H1 (cell line): ENCODE measurements around the gene SLC27A1. TPM values are rescaled to one million over a fixed set of nuclear protein-coding genes. Genes with fewer than 3 reads are reported as not detected.

Experiments
- CTCF ChIA-PET: fragments of 300-600 bp; sonication (Branson Sonifier 250); formaldehyde crosslinking; loops from one replicate; lab custom pipeline; 2021; ENCODE audit not compliant: partially characterized antibody; lab: Charles Lee
- POLR2A ChIA-PET: fragments of 300-600 bp; sonication (Branson Sonifier 250); formaldehyde crosslinking; loops from one replicate; lab custom pipeline; 2021; ENCODE audit warnings: inconsistent platforms; ENCODE audit not compliant: partially characterized antibody; lab: Charles Lee
- DNase-seq, 2 experiments: peaks; one replicate each; pipeline versions ENCODE4 v3.0.0 to v3.0.0-alpha.2; 2010 to 2022; ENCODE audit warnings: low spot score in 2 of 2, low read depth in 1 of 2, mixed read lengths in 1 of 2
- FAIRE-seq: peaks from 2 replicates; lab custom pipeline; 2011; peaks lifted over from hg19 to GRCh38; lab: Jason Lieb, UNC
- H2AFZ ChIP-seq: 2 replicates; pipeline ENCODE4 v1.8.1; 2012; ENCODE audit warnings: low read length, inconsistent platforms
- H2AK5ac ChIP-seq: 2 replicates; pipeline ENCODE4 v1.6.1; 2013; ENCODE audit warnings: low read depth, low read length
- H2BK120ac ChIP-seq: replicated peaks from 2 replicates; pipeline ENCODE3; 2013; ENCODE audit warnings: low read depth, low read length, inconsistent platforms
- H2BK12ac ChIP-seq: 2 replicates; pipeline ENCODE4 v1.6.1; 2013; ENCODE audit warnings: low read depth, low read length
- H2BK15ac ChIP-seq: 2 replicates; pipeline ENCODE4 v1.6.1; 2013; ENCODE audit warnings: low read length
- H2BK20ac ChIP-seq: 2 replicates; pipeline ENCODE4 v1.6.1; 2013; ENCODE audit warnings: low read length
- H2BK5ac ChIP-seq: 2 replicates; pipeline ENCODE4 v1.6.1; 2013; ENCODE audit warnings: low read depth, low read length
- H3K14ac ChIP-seq: 2 replicates; pipeline ENCODE4 v1.6.1; 2013; ENCODE audit warnings: inconsistent platforms; ENCODE audit not compliant: insufficient read length
- H3K18ac ChIP-seq: 2 replicates; pipeline ENCODE4 v1.6.1; 2013; ENCODE audit warnings: low read length; ENCODE audit errors: extremely low read depth
- H3K23ac ChIP-seq: 2 replicates; pipeline ENCODE4 v1.6.1; 2013; ENCODE audit warnings: inconsistent platforms; ENCODE audit not compliant: insufficient read length
- H3K23me2 ChIP-seq: 2 replicates; pipeline ENCODE4 v1.6.1; 2013; ENCODE audit warnings: low read depth, low read length
- H3K27ac ChIP-seq: 2 replicates; pipeline ENCODE4 v1.6.1; 2011; ENCODE audit warnings: low read depth, low read length, inconsistent platforms
- H3K27me3 ChIP-seq, 4 experiments: replicated peaks in 1 of 4; 1 replicate in 1 of 4; 2 replicates in 3 of 4; pipeline versions ENCODE4 v1.6.1 to v1.8.1; 2011 to 2013; ENCODE audit warnings: low read length in 3 of 4, mild to moderate bottlenecking in 3 of 4, inconsistent platforms in 2 of 4, mixed read lengths in 2 of 4, moderate library complexity in 1 of 4; ENCODE audit not compliant: control insufficient read depth in 3 of 4, insufficient read depth in 3 of 4; ENCODE audit errors: extremely low read depth in 1 of 4
- H3K36me3 ChIP-seq, 4 experiments: 2 replicates each; pipeline versions ENCODE4 v1.6.1 to v1.8.1; 2011 to 2013; ENCODE audit warnings: mild to moderate bottlenecking in 4 of 4, low read length in 3 of 4, moderate library complexity in 2 of 4, control low read depth in 1 of 4, inconsistent platforms in 1 of 4; ENCODE audit not compliant: insufficient read depth in 4 of 4, control insufficient read depth in 2 of 4
- H3K4ac ChIP-seq: replicated peaks from 2 replicates; pipeline ENCODE3; 2013; ENCODE audit warnings: low read length, low read depth, mixed read lengths, inconsistent platforms; ENCODE audit not compliant: insufficient read length
- H3K4me1 ChIP-seq, 4 experiments: replicated peaks in 1 of 4; 1 replicate in 1 of 4; 2 replicates in 3 of 4; pipeline versions ENCODE4 v1.6.1 to v1.8.1; 2011 to 2013; ENCODE audit warnings: low read length in 3 of 4, inconsistent platforms in 2 of 4, mixed read lengths in 1 of 4; ENCODE audit not compliant: insufficient read depth in 4 of 4, control insufficient read depth in 3 of 4
- H3K4me2 ChIP-seq, 2 experiments: 2 replicates each; pipeline versions ENCODE4 v1.6.1 to v1.8.1; 2011 to 2013; ENCODE audit warnings: low read depth in 2 of 2, low read length in 2 of 2, control low read depth in 1 of 2, inconsistent platforms in 1 of 2, mild to moderate bottlenecking in 1 of 2; ENCODE audit not compliant: insufficient read depth in 1 of 2
- H3K4me3 ChIP-seq, 4 experiments: fragments of 200-600, 300-600 bp in 1 of 4; sonication (generic), shearing (Covaris generic), sonication (Bioruptor Twin) in 1 of 4; 2 replicates each; pipeline versions ENCODE4 v1.5.1 to v1.8.1; 2011 to 2016; ENCODE audit warnings: low read length in 4 of 4, low read depth in 3 of 4, control low read depth in 2 of 4, inconsistent platforms in 2 of 4, mild to moderate bottlenecking in 2 of 4, mixed read lengths in 1 of 4, moderate library complexity in 1 of 4; ENCODE audit not compliant: insufficient read depth in 2 of 4; ENCODE audit errors: extremely low read depth in 1 of 4
- H3K56ac ChIP-seq: replicated peaks from 2 replicates; pipeline ENCODE3; 2013; ENCODE audit warnings: low read depth, mild to moderate bottlenecking, mixed read lengths, low read length, inconsistent platforms; ENCODE audit not compliant: insufficient read length
- H3K79me1 ChIP-seq: 2 replicates; pipeline ENCODE4 v1.6.1; 2013; ENCODE audit warnings: low read depth, low read length, control low read depth
- H3K79me2 ChIP-seq, 2 experiments: 2 replicates each; pipeline versions ENCODE4 v1.6.1 to v1.8.1; 2012 to 2013; ENCODE audit warnings: low read length in 2 of 2, mild to moderate bottlenecking in 2 of 2, inconsistent platforms in 1 of 2; ENCODE audit not compliant: insufficient read depth in 2 of 2, control insufficient read depth in 1 of 2
- H3K9ac ChIP-seq, 4 experiments: replicated peaks in 1 of 4; 1 replicate in 1 of 4; 2 replicates in 3 of 4; pipeline versions ENCODE4 v1.6.1 to v1.8.1; 2011 to 2013; ENCODE audit warnings: low read depth in 3 of 4, low read length in 3 of 4, control low read depth in 2 of 4, mild to moderate bottlenecking in 2 of 4, moderate library complexity in 2 of 4, inconsistent platforms in 1 of 4; ENCODE audit errors: extremely low read depth in 1 of 4
- H3K9me3 ChIP-seq, 2 experiments: 2 replicates each; pipeline versions ENCODE4 v1.6.1 to v1.8.1; 2012 to 2013; ENCODE audit warnings: mild to moderate bottlenecking in 2 of 2, moderate library complexity in 2 of 2, control low read depth in 1 of 2, inconsistent platforms in 1 of 2, low read depth in 1 of 2, low read length in 1 of 2, mixed read lengths in 1 of 2; ENCODE audit not compliant: insufficient read depth in 2 of 2
- H4K20me1 ChIP-seq, 2 experiments: replicated peaks in 1 of 2; 2 replicates each; pipeline versions ENCODE3 to v1.8.1; 2011 to 2013; ENCODE audit warnings: inconsistent platforms in 2 of 2, low read length in 2 of 2, mild to moderate bottlenecking in 1 of 2; ENCODE audit not compliant: insufficient read depth in 2 of 2, control insufficient read depth in 1 of 2
- H4K5ac ChIP-seq: 2 replicates; pipeline ENCODE4 v1.6.1; 2013; ENCODE audit warnings: low read length, low read depth, mixed read lengths, inconsistent platforms; ENCODE audit not compliant: insufficient read length
- H4K8ac ChIP-seq: 2 replicates; pipeline ENCODE4 v1.8.0; 2013; ENCODE audit warnings: mild to moderate bottlenecking, moderate library complexity, low read length, inconsistent platforms; ENCODE audit not compliant: insufficient read depth; ENCODE audit errors: extremely low read depth
- H4K91ac ChIP-seq: replicated peaks from 2 replicates; pipeline ENCODE3; 2013; ENCODE audit warnings: low read length, mixed read lengths, inconsistent platforms; ENCODE audit not compliant: insufficient read length
- BACH1 ChIP-seq: IDR thresholded peaks from 2 replicates; pipeline ENCODE4 v1.6.1; 2012; ENCODE audit warnings: low read length, improper control_type of control experiment
- CBX8 ChIP-seq: fragments of 300-800, 300-1000 bp; sonication (generic); IDR thresholded peaks from 2 replicates; pipeline ENCODE4 v1.7.1; 2016; ENCODE audit warnings: low read depth, low read length, borderline replicate concordance
- FOSL1 ChIP-seq: IDR thresholded peaks from 2 replicates; pipeline ENCODE4 v1.6.1; 2011; ENCODE audit warnings: mild to moderate bottlenecking, low read depth, low read length, moderate library complexity; ENCODE audit not compliant: insufficient read depth
- KDM1A ChIP-seq: fragments of 200-600, 300-600 bp; sonication (generic); IDR thresholded peaks from 2 replicates; pipeline ENCODE4 v1.7.1; 2016; ENCODE audit warnings: mild to moderate bottlenecking, low read length, borderline replicate concordance
- NANOG ChIP-seq: IDR thresholded peaks from 2 replicates; pipeline ENCODE4 v1.6.1; 2011; ENCODE audit warnings: low read length, low read depth, mild to moderate bottlenecking, inconsistent platforms; ENCODE audit not compliant: insufficient read depth, poor library complexity, severe bottlenecking
- POU5F1 ChIP-seq: IDR thresholded peaks from 2 replicates; pipeline ENCODE4 v1.6.1; 2011; ENCODE audit warnings: low read depth, mild to moderate bottlenecking, low read length, moderate library complexity
- RXRA ChIP-seq: IDR thresholded peaks from 2 replicates; pipeline ENCODE4 v1.6.1; 2011; ENCODE audit warnings: low read depth, mild to moderate bottlenecking, low read length, moderate library complexity; ENCODE audit not compliant: insufficient read depth
- SIRT6 ChIP-seq: IDR thresholded peaks from one replicate; pipeline ENCODE4 v1.7.1; 2012; ENCODE audit warnings: low read length, inconsistent platforms
- SP2 ChIP-seq: IDR thresholded peaks from 2 replicates; pipeline ENCODE4 v1.6.1; 2012; ENCODE audit warnings: mild to moderate bottlenecking, low read length, inconsistent platforms
- TAF1 ChIP-seq: IDR thresholded peaks from 2 replicates; pipeline ENCODE4 v1.6.1; 2011; ENCODE audit warnings: mild to moderate bottlenecking, low read depth, low read length
- ZNF274 ChIP-seq: IDR thresholded peaks from 2 replicates; pipeline ENCODE4 v1.7.0; 2012; ENCODE audit warnings: low read length, borderline replicate concordance; ENCODE audit errors: extremely low read depth
- WGBS, 2 experiments: shearing (Covaris generic) in 1 of 2; methylation state at CpG; one replicate each; pipeline versions ENCODE4 v1.1.6 to v1.1.7; 2013 to 2015; ENCODE audit warnings: low lambda C conversion rate in 2 of 2, mixed read lengths in 2 of 2, inconsistent platforms in 1 of 2, low coverage in 1 of 2, missing lambda C conversion rate in 1 of 2; ENCODE audit not compliant: insufficient replicate concordance in 2 of 2, insufficient coverage in 1 of 2, insufficient read length in 1 of 2; ENCODE audit errors: extremely low coverage in 1 of 2, missing lambda C conversion rate in 1 of 2; 5-methylcytosine and 5-hydroxymethylcytosine counted together
- polyA plus RNA-seq, 7 experiments: library from polyadenylated mRNA; depleted of rRNA in 3 of 7; stranded (reverse) in 5 of 7; unstranded in 2 of 7; fragments of >200 nt in 5 of 7; fragments of 200-250 nt in 2 of 7; gene quantifications; 1 replicate in 5 of 7; 2 replicates in 1 of 7; 4 replicates in 1 of 7; pipeline versions ENCODE4 v1.2.1 to v1.2.3, GENCODE V29; 2011 to 2013; ENCODE audit warnings: missing spikeins in 2 of 7, mixed read lengths in 2 of 7
- total RNA-seq: library from RNA; stranded (reverse); fragmentation: NEBNext Ultra II Directional; extraction: Animal tissue kit (Norgen Biotek cat#: 25700); gene quantifications from 2 replicates; pipeline ENCODE4 v1.2.1, GENCODE V29; 2021
- TF ChIP-seq, protein P1 (sequence below): IDR thresholded peaks from 2 replicates; pipeline ENCODE4 v1.6.1; 2012; ENCODE audit warnings: low read length, inconsistent platforms

SLC27A1 gene
- total and polyA plus RNA-seq, 2 of the 8 experiments (the other 6 are each of a cell fraction or from before 2014, with no cell fraction given), result 7.5 to 9.1 TPM

DNA sequence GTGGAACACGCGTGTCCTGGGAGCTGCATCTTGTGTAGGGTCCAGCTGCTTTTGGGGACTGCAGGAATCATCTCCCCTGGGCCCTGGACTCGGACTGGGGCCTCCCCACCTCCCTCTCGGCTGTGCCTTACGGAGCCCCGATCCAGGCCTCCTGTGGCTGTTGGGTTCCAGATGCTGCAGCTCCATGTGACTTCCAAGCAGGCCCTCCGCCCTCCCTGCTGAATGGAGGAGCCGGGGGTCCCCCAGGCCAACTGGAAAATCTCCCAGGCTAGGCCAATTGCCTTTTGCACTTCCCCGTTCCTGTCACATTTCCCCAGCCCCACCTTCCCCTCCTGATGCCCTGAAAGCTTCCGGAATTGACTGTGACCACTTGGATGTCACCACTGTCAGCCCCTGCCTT is 34.9 kb downstream of the SLC27A1 start:
- H3K79me2 ChIP-seq, result peaks cover 0 to 8% of the 10 kb centered on the region in 2 experiments; a peak in 1 of 4 replicates
- TF ChIP-seq KDM1A (no peak), NANOG (no peak), SIRT6 (no peak), SP2 (no peak), BACH1 (no peak), RXRA (no peak), FOSL1 (no peak), CBX8 (no peak), ZNF274 (no peak), TAF1 (no peak), POU5F1 (no peak)
- TF ChIP-seq, protein P1, sequence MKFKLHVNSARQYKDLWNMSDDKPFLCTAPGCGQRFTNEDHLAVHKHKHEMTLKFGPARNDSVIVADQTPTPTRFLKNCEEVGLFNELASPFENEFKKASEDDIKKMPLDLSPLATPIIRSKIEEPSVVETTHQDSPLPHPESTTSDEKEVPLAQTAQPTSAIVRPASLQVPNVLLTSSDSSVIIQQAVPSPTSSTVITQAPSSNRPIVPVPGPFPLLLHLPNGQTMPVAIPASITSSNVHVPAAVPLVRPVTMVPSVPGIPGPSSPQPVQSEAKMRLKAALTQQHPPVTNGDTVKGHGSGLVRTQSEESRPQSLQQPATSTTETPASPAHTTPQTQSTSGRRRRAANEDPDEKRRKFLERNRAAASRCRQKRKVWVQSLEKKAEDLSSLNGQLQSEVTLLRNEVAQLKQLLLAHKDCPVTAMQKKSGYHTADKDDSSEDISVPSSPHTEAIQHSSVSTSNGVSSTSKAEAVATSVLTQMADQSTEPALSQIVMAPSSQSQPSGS, result no peak

More for the DNA sequence above, 34.9 kb downstream of the SLC27A1 start:
- Histone ChIP-seq H3K9me3 (no peaks in the 10 kb centered on the region), H3K27ac (no peak overlapping the region), H3K4me3 (no peak overlapping the region), H3K36me3 (no peaks in the 10 kb centered on the region), H2BK5ac (no peak overlapping the region), H3K4ac (peak overlapping the region; percentile 38), H3K4me2 (no peak overlapping the region), H2BK15ac (no peak overlapping the region), H4K20me1 (peaks cover 0 to 2% of the 10 kb centered on the region in 2 experiments), H2BK120ac (no peak overlapping the region), H2BK12ac (no peak overlapping the region), H3K18ac (no peak overlapping the region; the same call in 1 of the 2 replicates), H3K23me2 (no peaks in the 10 kb centered on the region), H3K79me1 (no peaks in the 10 kb centered on the region), H4K5ac (no peak overlapping the region), H3K14ac (no peak overlapping the region), H4K8ac (no peak overlapping the region), H3K9ac (no peak overlapping the region), H2AK5ac (no peak overlapping the region), H2BK20ac (no peak overlapping the region), H3K4me1 (peaks cover 0 to 3% (median under 1%) of the 10 kb centered on the region in 4 experiments; a peak in 2 of 7 replicates), H2AFZ (no peak overlapping the region), H3K23ac (no peak overlapping the region), H3K27me3 (no peaks in the 10 kb centered on the region), H3K56ac (no peak overlapping the region), H4K91ac (no peak overlapping the region)
- 82% methylated on average over 10 of the region's 10 CpGs; no CpG with 5 or more reads in 1 of the 2 experiments for WGBS, 2 experiments
- DNase-seq (no peak), FAIRE-seq (no peak)
- CTCF ChIA-PET, result interaction anchor here (14.0 kb wide), 1 partner anchor 8 kb away, joined by 130 read pairs; no protein-coding TSS in a partner anchor
- POLR2A ChIA-PET, result interaction anchor here (0.9 kb wide), 1 partner anchor 85 kb away, joined by 3 read pairs; the partner anchor contains the start of gene MVB12A
